Vagina (tissue), 2 donors: Measurements from ENCODE around the gene RNF144A.

Experiments
- POLR2A ChIP-seq, 2 donors: fragments of 450-650 bp; IDR thresholded peaks; one replicate each; pipeline ENCODE4 v1.6.1; 2017; ENCODE audit warnings: antibody characterized with exemption in 2 of 2, mild to moderate bottlenecking in 2 of 2, moderate library complexity in 2 of 2
- TF ChIP-seq, protein P1 (sequence below), 3 experiments: fragments of 450-650 bp in 2 of 3; fragments of 200-600 bp in 1 of 3; sonication (generic) in 1 of 3; IDR thresholded peaks; one replicate each; pipeline ENCODE4 v1.5.1; 2017 to 2019; ENCODE audit warnings: antibody characterized with exemption in 3 of 3, mild to moderate bottlenecking in 2 of 3, moderate library complexity in 2 of 3

DNA sequence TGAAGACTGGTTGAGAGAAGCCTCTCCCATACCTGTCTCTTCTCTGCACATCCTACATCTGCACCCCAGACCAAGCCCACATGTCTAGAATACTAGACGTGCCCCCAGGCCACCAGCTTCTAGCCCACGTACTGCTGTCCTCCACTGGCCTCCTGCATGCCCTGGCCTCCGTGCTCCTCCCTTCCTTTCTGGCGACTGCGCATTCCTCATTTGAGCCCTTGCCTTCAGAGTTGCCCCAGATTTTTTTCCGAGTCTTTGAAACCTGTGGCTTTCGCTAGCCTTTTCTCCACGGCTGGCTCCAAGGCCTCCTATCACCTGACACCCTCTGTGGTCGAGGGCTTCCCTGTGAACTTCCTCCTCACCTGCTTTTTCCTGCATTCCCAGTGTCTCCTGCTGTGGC lies 11.2 kb downstream of the RNF144A start:
- TF ChIP-seq, protein P1, sequence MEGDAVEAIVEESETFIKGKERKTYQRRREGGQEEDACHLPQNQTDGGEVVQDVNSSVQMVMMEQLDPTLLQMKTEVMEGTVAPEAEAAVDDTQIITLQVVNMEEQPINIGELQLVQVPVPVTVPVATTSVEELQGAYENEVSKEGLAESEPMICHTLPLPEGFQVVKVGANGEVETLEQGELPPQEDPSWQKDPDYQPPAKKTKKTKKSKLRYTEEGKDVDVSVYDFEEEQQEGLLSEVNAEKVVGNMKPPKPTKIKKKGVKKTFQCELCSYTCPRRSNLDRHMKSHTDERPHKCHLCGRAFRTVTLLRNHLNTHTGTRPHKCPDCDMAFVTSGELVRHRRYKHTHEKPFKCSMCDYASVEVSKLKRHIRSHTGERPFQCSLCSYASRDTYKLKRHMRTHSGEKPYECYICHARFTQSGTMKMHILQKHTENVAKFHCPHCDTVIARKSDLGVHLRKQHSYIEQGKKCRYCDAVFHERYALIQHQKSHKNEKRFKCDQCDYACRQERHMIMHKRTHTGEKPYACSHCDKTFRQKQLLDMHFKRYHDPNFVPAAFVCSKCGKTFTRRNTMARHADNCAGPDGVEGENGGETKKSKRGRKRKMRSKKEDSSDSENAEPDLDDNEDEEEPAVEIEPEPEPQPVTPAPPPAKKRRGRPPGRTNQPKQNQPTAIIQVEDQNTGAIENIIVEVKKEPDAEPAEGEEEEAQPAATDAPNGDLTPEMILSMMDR (IDR thresholded peaks at IDR 0.05) = no peak
- no peak for TF ChIP-seq POLR2A (IDR thresholded peaks at IDR 0.05)
